ENCODE data around the gene ZFHX3.

The ZFHX3 gene

DNA sequence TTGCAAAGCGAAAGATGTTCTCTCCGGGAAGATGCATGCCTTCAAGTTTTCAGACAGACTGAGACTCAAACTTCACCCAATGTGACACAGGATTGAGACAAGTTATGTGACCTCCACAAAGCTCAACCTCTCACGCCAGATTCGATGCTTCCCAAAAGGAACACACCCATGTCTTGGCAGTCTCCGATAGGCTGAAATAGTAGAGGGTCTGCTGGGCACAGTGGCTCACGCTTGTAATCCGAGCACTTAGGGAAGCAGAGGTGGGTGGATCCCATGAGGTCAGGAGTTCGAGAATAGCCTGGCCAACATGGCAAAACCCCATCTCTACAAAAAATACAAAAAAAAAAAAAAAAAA, 22.1 kb downstream of the ZFHX3 start:
- no peak overlapping the region for H3K4me3 ChIP-seq (ENCODE audit: low read depth, low read length)
- TF ChIP-seq CTCF (IDR thresholded peaks at IDR 0.05; ENCODE audit: low read depth, low read length): no peak
- peaks cover 33% of the 10 kb centered on the region for H3K4me1 ChIP-seq
- H3K36me3 ChIP-seq: no peaks in the 10 kb centered on the region
- DNase-seq: no peak
- no peaks in the 10 kb centered on the region for H3K9me3 ChIP-seq
- no peaks in the 10 kb centered on the region for H3K27me3 ChIP-seq

DNA sequence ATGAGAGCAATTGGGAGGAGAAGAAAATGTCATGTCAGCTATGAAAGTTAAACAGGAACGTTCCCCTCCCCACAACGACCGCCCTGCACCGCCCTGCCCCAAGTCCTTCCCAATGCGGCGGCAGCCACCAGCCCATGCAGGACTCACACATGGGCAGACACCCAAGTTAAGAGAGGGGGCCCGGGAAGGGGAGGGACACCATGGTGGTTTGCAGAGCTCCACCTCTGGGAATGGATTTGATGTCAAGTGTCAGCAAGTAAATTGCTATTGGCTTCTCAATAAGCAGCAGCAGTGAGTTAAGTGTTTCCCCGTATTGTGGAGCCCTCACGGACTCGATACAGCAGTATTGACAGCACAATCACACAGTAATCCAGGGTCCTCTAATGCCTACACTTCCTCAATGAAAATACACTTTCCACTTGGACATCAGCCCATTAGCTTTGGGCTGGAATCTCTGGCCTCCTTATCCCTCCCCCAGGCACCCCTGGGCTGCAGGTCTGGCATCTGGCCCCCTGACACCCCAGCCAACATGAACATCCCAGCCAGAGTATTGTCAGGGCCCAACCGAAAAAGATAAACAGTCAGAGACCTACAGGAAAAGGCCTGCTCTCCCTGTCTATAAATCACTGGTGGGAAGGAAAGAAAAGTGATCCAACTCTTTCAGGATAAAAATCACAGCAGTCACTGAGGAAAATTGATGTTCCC, 22.6 kb downstream of the ZFHX3 start:
- peaks cover 38% of the 10 kb centered on the region for H3K4me1 ChIP-seq
- no peak overlapping the region for H3K4me3 ChIP-seq (ENCODE audit: low read depth, low read length)
- DNase-seq: peak; percentile 57
- no peak for TF ChIP-seq CTCF (IDR thresholded peaks at IDR 0.05; ENCODE audit: low read depth, low read length)
- H3K27me3 ChIP-seq: no peaks in the 10 kb centered on the region
- no peaks in the 10 kb centered on the region for H3K36me3 ChIP-seq
- H3K9me3 ChIP-seq: no peaks in the 10 kb centered on the region

GRCh38 chr16:73024571-73025105, 23.3 kb downstream of the ZFHX3 start:
- H3K27me3 ChIP-seq: no peaks in the 10 kb centered on the region
- TF ChIP-seq CTCF (IDR thresholded peaks at IDR 0.05; ENCODE audit: low read depth, low read length): no peak
- H3K4me1 ChIP-seq: peaks cover 45% of the 10 kb centered on the region
- no peaks in the 10 kb centered on the region for H3K9me3 ChIP-seq
- H3K36me3 ChIP-seq: no peaks in the 10 kb centered on the region
- DNase-seq: no peak
- no peak overlapping the region for H3K4me3 ChIP-seq (ENCODE audit: low read depth, low read length)

DNA sequence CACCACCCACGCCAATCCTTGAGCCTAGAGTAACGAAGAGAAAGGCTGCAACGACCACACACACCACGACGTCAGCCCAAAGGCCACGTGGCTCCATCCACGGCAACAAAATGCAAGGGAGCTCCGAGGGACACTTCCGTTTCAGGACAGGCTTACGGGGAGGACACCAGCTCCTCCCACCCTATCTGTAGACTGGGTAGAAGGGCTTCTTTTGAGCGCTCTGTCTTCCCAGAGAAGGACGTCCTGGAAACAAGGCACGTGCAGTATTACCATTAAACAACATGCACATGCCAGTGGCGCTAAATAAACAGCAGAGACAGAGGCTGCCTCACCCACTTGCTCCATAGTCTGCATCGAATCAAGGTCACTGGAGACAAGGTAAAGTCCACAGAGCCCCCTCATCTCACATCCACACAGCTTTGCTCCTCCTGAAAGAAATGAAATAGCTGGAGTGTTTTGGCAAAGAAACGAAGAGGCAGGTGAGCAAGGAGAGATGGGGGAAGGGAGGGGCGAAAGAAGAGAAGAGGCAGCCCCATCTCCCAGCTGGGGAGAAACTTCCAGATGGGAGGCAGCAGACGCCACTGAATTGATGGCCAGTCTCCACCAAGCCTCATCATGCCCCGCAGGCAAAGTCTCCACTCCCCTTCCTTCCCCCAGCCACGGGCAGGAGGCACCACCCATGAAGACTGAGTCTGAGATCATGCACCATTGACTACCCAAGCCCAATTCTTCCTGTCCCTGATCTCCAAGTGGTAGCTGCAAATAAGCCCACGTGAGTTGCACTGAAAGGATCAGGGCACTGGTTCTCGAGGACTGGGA, 24.0 kb downstream of the ZFHX3 start:
- no peak for DNase-seq
- Histone ChIP-seq H3K36me3 (no peaks in the 10 kb centered on the region), H3K4me3 (ENCODE audit: low read depth, low read length) (no peak overlapping the region), H3K27me3 (no peaks in the 10 kb centered on the region), H3K4me1 (peaks cover 49% of the 10 kb centered on the region), H3K9me3 (no peaks in the 10 kb centered on the region)
- no peak for TF ChIP-seq CTCF (IDR thresholded peaks at IDR 0.05; ENCODE audit: low read depth, low read length)

DNA sequence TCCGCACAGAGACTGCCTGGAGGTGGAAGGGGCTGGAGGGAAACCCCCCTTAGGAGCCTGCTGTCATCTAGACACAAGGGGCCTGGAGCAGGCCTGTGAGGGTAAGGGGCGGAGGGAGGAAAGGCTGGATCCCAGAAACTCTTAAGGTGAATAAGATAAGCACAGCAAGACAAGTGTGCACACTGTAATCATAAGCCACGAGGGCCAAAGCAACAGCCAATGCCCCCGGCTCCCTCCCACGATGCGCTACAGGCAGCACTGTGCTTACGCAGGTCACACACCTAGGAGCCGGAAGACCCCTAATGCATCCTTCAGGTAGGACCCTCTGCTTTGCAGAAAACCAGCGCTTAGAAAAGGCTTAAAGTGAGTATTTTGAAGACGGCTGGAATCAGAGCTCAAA, 24.6 kb downstream of the ZFHX3 start:
- H3K27me3 ChIP-seq: no peaks in the 10 kb centered on the region

More for the DNA sequence above, 24.6 kb downstream of the ZFHX3 start:
- Histone ChIP-seq H3K4me3 (ENCODE audit: low read depth, low read length) (no peak overlapping the region), H3K4me1 (peaks cover 47% of the 10 kb centered on the region), H3K36me3 (no peaks in the 10 kb centered on the region), H3K9me3 (no peaks in the 10 kb centered on the region)
- TF ChIP-seq CTCF (IDR thresholded peaks at IDR 0.05; ENCODE audit: low read depth, low read length): no peak
- no peak for DNase-seq

Data from BE2C (cell line).